Thymus (tissue), 11 donors: Measurements from ENCODE around the gene AMPD3. TPM values are rescaled to one million over a fixed set of nuclear protein-coding genes. Genes with fewer than 3 reads are reported as not detected.

Source experiments
- DNase-seq, 9 donors: peaks; one replicate each; pipeline ENCODE4 v3.0.0-alpha.2; 2013; ENCODE audit warnings: low spot score in 9 of 9, low read depth in 6 of 9, missing footprints in 1 of 9
- H3K27ac ChIP-seq, 2 donors: one replicate each; pipeline ENCODE4 v1.5.1; 2013; ENCODE audit warnings: control low read depth in 1 of 2, low read depth in 1 of 2, low read length in 1 of 2, mild to moderate bottlenecking in 1 of 2, moderate library complexity in 1 of 2
- H3K27me3 ChIP-seq, 2 donors: one replicate each; pipeline ENCODE4 v1.5.1; 2013; ENCODE audit warnings: low read length in 1 of 2; ENCODE audit not compliant: control insufficient read depth in 2 of 2, insufficient read depth in 1 of 2
- H3K36me3 ChIP-seq, 2 donors: one replicate each; pipeline ENCODE4 v1.5.1; 2013; ENCODE audit warnings: low read length in 1 of 2, mild to moderate bottlenecking in 1 of 2, moderate library complexity in 1 of 2; ENCODE audit not compliant: control insufficient read depth in 2 of 2, insufficient read depth in 2 of 2
- H3K4me1 ChIP-seq, 2 donors: one replicate each; pipeline ENCODE4 v1.5.1; 2013; ENCODE audit warnings: low read length in 2 of 2; ENCODE audit not compliant: control insufficient read depth in 2 of 2, insufficient read depth in 2 of 2
- H3K4me3 ChIP-seq, 2 donors: one replicate each; pipeline ENCODE4 v1.5.1; 2013; ENCODE audit warnings: low read length in 2 of 2, control low read depth in 1 of 2, mild to moderate bottlenecking in 1 of 2
- H3K9me3 ChIP-seq, 2 donors: one replicate each; pipeline ENCODE4 v1.5.1; 2013; ENCODE audit warnings: low read length in 1 of 2, mild to moderate bottlenecking in 1 of 2; ENCODE audit not compliant: control insufficient read depth in 2 of 2, insufficient read depth in 1 of 2
- WGBS: extraction: QIAGEN DNeasy Blood & Tissue Kit; methylation state at CpG from one replicate; pipeline ENCODE4 v1.1.7; 2013; 5-methylcytosine and 5-hydroxymethylcytosine counted together
- polyA plus RNA-seq: library from polyadenylated mRNA; stranded (reverse); fragments of 200-250 nt; gene quantifications from one replicate; pipeline ENCODE4 v1.2.3, GENCODE V29; 2013
- total RNA-seq: library from RNA; stranded (reverse); fragments of 120-200 nt; gene quantifications from one replicate; pipeline ENCODE4 v1.2.4, GENCODE V29; 2013
- donor health status: healthy.

Gene AMPD3
- total and polyA plus RNA-seq, 2 donors, result 13.1 to 13.6 TPM

DNA sequence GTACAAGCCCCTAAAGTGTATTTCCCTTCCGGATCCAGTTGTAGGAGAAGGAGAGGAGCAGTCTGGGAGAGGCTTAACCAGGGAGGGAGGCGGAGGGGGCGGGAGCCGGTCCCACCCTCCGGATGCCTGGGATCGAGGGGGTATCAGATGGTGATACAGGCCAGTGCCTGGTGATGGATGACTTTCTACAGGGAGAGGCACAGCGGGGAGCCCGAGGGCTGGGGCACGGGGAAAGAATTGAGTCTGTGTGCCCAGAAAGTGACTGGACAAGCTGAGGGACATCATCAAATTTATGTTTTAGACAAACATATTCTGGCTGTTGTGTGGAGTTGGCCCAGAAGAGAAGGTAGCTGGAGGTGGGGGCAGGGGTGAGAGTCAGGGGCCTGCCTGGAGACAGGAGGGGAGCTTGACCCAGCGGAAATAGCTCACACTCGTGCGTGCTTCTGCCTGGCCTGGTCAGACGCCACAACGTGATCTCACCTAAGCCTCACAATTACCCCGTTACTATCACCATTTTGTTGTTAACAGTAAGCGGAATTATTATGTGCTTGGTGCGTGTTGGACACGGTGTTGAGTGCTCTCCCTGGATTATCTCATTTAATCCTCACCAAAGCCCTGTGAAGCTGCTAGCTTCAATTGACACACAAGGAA is 42.4 kb downstream of the AMPD3 start:
- no peak overlapping the region for H3K4me3 ChIP-seq

DNA sequence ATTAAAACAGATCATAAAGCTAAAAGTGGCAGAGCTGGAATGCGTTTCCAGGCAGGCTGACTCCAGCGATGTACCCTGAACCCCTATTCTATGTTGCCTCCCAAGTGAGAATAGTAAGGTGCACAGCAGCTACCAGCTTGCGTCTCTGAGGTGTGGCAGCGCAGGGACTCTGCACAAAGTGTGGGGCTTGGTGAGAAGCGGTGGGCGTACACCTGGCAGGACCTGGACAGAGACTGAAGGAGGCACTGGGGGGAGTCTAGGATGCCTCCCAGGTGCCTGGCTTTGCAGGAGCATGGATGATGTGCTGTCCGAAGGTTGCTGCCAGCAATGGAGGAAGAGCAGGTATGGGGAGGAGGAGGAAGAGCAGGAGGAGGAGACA is 42.9 kb downstream of the AMPD3 start:
- no peaks in the 10 kb centered on the region for H3K27me3 ChIP-seq
- peaks cover 77 to 81% of the 10 kb centered on the region in 2 donors for H3K36me3 ChIP-seq
- H3K27ac ChIP-seq, result no peak overlapping the region
- 97% methylated on average over 7 of the region's 7 CpGs for WGBS
- DNase-seq, result no peak
- no peak overlapping the region for H3K4me3 ChIP-seq
- no peaks in the 10 kb centered on the region for H3K4me1 ChIP-seq
- no peaks in the 10 kb centered on the region for H3K9me3 ChIP-seq

More for the DNA sequence above, 42.4 kb downstream of the AMPD3 start:
- DNase-seq, result no peak
- Histone ChIP-seq H3K36me3 (peaks cover 79 to 80% of the 10 kb centered on the region in 2 donors), H3K4me1 (no peaks in the 10 kb centered on the region), H3K27ac (no peak overlapping the region), H3K27me3 (no peaks in the 10 kb centered on the region), H3K9me3 (no peaks in the 10 kb centered on the region)
- 98% methylated on average over 18 of the region's 18 CpGs for WGBS

DNA sequence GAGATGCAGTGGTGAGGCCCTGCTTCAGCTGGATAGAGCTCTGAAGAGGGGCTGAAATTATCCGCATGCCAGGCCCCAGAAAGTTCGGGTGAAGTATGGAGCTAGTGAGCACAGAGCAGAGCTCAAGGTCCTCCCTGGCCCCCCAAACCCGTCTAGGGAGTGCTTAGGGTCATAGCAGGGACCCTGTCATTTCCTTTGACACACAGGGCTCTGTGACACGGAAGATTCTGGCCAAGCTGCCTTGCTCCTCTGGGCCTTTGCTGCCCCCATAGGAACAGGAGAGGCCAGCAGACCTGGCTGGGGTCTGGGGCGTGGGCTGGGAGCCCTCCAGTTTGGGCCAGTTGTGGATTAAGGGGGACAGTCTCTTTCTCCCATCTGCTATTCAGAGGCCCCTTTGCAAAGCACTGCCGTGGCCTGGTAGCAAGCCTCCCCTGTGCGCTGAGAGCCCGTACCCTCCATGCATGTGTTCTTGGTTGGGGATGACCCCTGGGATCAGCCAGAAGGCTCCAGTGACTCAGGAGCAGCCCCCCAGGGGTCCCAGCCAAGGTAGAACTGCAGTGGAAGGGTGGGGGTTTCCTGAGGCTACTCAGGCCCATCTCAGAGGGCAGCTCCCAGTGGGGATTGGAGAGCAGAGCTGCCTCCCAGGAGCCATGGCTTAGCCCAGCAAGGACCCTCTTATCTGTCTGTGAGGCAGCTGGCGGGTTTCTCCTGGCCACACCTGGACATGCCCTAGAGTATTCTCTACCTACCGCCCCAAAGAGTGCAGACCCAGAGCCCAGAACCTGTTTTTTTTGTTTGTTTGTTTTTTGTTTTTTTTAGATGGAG is 43.6 kb downstream of the AMPD3 start:
- Histone ChIP-seq H3K27me3 (no peaks in the 10 kb centered on the region), H3K36me3 (peaks cover 71 to 79% of the 10 kb centered on the region in 2 donors), H3K4me3 (no peak overlapping the region), H3K27ac (no peak overlapping the region), H3K9me3 (no peaks in the 10 kb centered on the region), H3K4me1 (no peaks in the 10 kb centered on the region)
- DNase-seq, result no peak
- 93% methylated on average over 10 of the region's 10 CpGs for WGBS

DNA sequence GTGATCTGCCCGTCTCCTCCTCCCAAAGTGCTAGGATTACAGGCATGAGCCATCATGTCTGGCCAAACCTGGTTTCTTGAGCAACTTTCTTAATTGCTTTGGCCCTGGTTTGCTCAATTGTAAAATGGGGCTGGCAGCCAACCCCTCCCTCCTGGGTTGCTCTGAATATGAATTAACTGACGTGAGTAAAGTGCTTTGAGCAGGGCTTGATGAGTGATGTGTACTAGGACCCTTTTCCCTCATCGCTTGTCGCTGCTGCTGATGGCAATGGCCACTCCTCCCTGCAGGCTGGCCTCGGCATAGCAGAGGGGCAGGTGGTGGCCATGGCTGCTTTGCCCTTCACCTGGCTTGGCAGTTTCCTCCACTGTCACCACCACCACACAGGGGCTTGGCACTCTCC is 44.4 kb downstream of the AMPD3 start:
- no peak overlapping the region for H3K27ac ChIP-seq

DNA sequence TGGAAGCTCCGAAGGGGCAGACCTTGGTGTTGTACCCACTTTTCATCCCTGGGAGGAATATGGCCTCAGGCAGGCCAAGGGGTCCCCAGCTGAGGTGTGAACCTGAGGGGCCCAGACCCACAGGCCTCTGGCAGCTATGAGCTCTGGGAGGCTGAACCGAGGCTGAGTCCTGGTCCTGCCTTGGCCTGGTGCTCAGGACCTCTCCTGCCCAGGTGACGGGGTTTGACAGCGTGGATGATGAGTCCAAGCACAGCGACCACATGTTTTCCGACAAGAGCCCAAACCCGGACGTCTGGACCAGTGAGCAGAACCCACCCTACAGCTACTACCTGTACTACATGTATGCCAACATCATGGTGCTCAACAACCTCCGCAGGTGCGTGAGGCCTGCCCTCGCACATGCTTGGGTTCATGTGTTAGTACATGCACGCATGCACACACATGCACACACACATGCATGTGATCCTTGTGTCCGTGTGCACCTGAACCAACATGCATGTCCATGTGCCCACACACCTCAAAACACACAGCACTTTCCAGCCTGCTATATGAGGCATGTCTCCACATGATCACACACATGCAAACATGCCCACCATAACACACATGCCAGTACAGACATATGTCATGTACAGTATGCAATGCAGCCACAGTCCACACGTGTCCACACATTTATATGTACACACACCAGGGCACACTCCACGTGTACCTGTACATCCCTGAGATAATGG is 45.0 kb downstream of the AMPD3 start:
- H3K4me1 ChIP-seq, result no peaks in the 10 kb centered on the region
- no peak overlapping the region for H3K4me3 ChIP-seq
- no peaks in the 10 kb centered on the region for H3K27me3 ChIP-seq
- H3K27ac ChIP-seq, result no peak overlapping the region
- H3K36me3 ChIP-seq, result peaks cover 73 to 83% of the 10 kb centered on the region in 2 donors
- H3K9me3 ChIP-seq, result no peaks in the 10 kb centered on the region
- WGBS, result 97% methylated on average over 15 of the region's 15 CpGs
- no peak for DNase-seq

More for the DNA sequence above, 44.4 kb downstream of the AMPD3 start:
- Histone ChIP-seq H3K9me3 (no peaks in the 10 kb centered on the region), H3K36me3 (peaks cover 74 to 83% of the 10 kb centered on the region in 2 donors), H3K4me1 (no peaks in the 10 kb centered on the region), H3K4me3 (no peak overlapping the region), H3K27me3 (no peaks in the 10 kb centered on the region)
- DNase-seq, result no peak
- 97% methylated on average over 5 of the region's 5 CpGs for WGBS

DNA sequence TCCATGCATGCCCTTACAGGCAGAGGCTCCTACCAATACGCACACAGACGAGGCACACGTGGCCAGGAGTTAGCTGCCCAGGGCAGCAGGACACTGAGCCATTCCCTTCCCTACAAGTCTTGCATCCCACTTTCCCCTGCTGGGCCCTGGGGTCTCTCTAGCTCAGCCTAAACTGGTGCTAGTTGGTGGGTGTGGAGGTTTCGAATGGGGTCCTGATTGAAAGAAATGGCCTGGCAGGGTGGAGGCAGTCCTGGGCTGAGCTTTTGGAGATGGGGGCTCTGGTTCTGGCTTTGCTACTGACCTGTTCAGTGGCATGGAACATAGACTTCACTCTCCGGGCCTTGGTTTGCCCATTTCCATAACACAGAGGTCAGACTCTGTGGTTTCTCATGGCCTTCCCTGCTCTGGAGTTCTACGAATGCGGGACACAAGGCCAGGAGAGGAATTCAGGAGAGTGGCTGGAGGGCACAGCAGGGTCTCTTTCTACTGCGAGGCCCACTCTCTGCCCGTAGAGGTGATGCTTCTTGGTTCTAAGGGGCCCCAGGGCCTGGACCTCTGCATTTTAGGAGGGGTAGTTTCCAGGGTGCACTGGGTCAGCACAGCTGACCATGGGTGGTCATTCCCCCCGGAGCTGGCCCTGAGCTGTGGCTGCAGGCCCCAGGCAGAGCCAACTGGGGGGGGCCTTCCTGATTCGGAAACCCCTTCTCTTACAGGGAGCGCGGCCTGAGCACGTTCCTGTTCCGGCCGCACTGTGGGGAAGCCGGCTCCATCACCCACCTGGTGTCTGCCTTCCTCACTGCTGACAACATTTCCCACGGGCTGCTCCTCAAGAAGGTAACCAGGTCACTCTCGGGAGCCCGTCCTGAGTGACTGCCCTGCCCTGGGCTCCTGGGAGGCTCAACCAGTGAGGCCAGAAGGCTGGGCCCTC is 46.0 kb downstream of the AMPD3 start:
- Histone ChIP-seq H3K27me3 (no peaks in the 10 kb centered on the region), H3K9me3 (no peaks in the 10 kb centered on the region), H3K4me1 (no peaks in the 10 kb centered on the region), H3K27ac (no peak overlapping the region), H3K4me3 (no peak overlapping the region), H3K36me3 (peaks cover 75 to 86% of the 10 kb centered on the region in 2 donors)
- WGBS, result 96% methylated on average over 20 of the region's 20 CpGs
- DNase-seq, result no peak

DNA sequence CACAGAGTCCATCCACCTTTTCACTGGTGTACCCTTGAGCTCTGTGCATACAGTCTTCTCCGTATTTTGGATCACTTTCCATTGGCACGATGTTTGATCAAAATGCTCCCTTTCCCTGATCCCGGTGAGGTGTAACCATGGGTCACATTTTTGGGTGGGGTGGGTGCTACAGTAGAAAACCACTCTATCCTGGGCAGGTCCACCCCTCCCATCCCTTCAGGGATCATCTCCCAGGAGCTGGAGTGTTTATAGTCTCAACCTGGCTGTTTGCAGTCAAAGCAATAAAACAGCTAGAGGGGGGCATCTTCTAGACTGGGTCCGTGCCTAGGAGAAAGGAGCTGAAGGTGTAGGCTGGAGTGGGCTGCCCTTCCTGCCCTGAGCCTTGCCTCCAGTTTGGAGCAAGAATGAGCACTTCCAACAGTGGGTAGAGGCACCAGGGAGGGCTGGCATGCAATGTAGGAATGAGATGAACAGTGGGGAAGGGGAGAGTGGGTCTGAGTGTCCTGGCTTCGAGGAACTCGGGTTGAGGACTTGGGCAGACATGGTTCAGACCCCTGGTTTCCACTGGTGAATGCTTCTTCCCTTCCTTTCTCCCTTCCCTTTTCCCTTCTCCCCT is 47.1 kb downstream of the AMPD3 start:
- peaks cover 64 to 81% of the 10 kb centered on the region in 2 donors for H3K36me3 ChIP-seq
- no peak for DNase-seq

DNA sequence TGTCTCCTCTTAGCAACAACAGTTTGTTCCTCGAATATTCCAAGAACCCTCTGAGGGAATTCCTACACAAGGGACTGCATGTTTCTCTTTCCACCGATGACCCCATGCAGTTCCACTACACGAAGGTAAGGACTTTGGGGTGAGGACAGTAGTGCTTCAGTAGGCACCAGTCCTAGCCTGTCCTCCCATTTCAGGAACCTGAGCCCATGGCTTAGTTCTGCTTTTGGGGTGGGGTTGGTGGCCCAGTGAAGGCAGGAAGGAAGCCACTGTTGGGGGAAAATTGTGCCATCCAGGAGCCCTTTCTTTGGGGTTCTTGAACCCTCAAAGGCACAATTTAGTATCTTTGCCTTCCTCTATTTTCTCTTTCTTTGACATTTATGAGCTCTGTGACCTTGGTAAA is 47.7 kb downstream of the AMPD3 start:
- no peak overlapping the region for H3K4me3 ChIP-seq
- H3K9me3 ChIP-seq, result no peaks in the 10 kb centered on the region
- H3K27me3 ChIP-seq, result no peaks in the 10 kb centered on the region
- no peaks in the 10 kb centered on the region for H3K4me1 ChIP-seq
- WGBS, result 92% methylated on average over 3 of the region's 3 CpGs
- no peak overlapping the region for H3K27ac ChIP-seq
- H3K36me3 ChIP-seq, result peaks cover 58 to 75% of the 10 kb centered on the region in 2 donors
- no peak for DNase-seq

More for the DNA sequence above, 47.1 kb downstream of the AMPD3 start:
- WGBS, result 98% methylated on average over 6 of the region's 6 CpGs
- H3K4me3 ChIP-seq, result no peak overlapping the region
- H3K27ac ChIP-seq, result no peak overlapping the region
- no peaks in the 10 kb centered on the region for H3K9me3 ChIP-seq
- no peaks in the 10 kb centered on the region for H3K27me3 ChIP-seq
- no peaks in the 10 kb centered on the region for H3K4me1 ChIP-seq
